Embryonic facial prominence (tissue), 1 donor: Measurements from ENCODE around the gene F5.
"Not testable (repeated sequence)": the region's sequence is repeated elsewhere in the genome, so short reads cannot be mapped to it uniquely, and the experiment has no call there.

Experiments
- DNase-seq: peaks from one replicate; pipeline ENCODE4 v3.0.0-alpha.2; 2016; ENCODE audit errors: extremely low spot score

F5 gene

DNA sequence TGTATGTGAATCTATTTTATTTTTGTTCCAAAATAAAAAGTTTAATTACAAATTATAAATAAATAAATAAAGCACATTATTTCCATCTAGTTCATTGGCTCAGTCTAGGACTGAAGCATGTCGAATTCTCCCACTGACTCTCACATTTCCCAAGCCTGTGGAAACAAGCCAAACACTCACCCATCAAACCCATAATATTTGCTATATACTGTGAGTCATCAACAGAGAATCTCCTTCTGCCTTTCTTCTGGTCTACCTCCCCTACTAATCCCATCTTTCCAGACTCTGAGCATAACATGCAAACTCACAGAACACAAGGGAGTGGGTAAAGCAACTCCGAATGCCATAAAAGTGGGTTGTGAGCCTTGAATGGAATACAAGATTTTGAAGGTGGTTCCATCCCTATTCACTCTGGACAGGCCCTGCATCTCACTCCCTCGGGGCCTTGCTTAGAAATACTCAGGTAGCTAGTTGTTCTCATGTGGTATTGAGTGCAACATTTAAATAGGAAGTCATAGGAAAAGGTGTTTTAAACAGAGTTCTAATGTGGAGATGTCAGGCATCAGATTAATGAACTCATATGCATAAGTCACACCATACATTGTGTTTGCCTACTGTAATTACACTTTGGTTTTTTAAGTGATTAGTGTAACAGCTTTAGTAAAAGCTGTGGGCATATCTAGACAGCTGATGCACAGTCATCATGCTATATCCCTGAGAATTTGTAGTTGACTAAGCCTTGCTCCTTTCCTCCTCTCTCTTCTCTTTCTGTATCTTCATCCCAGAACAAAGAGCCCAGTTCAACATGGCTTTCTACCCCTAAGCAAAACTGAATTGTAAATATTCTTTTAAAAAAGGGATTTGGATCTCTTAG lies 47.0 kb downstream of the F5 start:
- no peak for DNase-seq

DNA sequence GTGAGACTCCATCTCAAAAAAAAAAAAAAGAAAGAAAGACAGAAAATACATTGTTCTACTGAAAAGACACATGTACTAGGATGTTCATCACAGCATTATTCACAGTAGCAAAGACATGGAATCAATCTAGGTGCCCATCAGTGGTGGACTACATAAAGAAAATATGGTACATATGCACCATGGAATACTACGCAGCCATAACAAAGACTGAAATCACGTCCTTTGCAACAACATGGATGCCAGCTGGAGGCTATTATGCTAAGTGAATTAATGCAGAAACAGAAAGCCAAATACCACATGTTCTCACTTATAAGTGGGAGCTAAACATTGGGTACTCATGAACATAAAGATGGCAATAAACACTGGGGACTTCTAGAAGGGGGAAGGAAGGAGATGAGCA lies 51.6 kb downstream of the F5 start:
- no peak for DNase-seq

DNA sequence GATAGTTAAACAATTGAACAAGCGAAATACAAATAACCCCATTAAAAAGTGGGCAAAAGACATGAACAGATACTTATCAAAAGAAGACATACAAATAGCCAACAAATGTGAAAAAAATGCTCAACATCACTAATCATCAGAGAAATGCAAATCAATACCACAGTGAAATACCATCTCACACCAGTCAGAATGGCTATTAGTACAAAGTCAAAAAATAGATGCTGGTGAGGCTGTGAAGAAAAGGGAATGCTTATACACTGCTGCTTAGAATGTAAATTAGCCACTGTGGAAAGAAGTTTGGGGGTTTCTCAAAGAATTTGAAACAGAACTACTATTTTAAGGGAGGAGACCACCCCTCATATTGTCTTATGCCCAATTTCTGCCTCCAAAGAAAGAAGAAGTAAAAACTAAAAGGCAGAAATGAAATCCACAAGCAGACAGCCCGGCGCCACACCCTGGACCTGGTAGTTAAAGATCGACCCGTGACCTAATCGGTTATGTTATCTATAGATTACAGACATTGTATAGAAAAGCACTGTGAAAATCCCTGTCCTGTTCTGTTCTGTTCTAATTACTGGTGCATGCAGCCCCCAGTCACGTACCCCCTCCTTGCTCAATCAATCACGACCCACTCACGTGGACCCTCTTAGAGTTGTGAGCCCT lies 52.6 kb downstream of the F5 start:
- not testable (repeated sequence) for DNase-seq

DNA sequence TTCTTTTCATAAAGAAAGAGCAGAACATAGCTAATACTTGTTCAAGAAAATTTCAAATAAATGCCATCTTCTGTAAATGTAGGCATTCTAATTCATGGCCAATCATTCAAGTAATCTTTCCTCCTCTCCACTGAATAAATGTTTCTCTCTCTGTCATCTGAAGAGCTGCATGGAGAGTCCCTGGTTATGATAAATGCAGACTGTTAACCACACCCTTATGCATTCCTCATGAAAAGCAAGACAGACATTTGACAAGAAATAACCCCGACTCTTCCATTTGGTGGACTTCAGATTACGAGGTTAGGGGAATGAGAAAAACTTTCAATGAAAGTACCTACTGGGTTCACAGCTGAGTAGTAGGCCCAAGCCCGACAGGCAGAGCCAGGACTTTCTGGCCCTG lies 55.8 kb downstream of the F5 start:
- DNase-seq: no peak

DNA sequence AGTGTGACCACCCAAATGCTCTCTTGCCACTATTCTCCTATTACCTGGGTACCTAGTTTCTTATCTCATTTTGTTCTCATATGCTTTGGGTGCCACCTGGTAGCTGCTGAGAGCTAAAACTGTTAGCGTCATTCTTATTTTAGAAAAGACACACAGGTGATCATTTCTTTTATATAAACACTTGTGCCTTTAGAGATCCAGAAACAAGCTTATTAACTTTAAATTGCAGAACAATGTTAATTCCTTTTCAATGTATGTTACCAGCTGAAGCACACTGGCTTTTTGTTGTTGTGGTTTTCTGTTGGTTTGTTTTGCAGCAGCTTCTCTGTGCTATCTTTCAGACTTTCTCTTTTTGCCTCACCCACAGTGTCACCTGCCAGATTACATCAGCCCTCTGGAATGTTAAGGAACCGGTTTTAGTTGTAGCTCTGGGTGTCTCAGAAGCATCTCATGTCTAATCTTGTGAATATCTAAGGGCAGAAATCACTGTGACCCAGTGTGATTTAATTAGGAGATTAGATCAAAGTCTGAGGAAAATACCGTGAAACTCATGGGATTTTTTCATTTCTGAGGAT lies 57.1 kb downstream of the F5 start:
- DNase-seq: no peak

DNA sequence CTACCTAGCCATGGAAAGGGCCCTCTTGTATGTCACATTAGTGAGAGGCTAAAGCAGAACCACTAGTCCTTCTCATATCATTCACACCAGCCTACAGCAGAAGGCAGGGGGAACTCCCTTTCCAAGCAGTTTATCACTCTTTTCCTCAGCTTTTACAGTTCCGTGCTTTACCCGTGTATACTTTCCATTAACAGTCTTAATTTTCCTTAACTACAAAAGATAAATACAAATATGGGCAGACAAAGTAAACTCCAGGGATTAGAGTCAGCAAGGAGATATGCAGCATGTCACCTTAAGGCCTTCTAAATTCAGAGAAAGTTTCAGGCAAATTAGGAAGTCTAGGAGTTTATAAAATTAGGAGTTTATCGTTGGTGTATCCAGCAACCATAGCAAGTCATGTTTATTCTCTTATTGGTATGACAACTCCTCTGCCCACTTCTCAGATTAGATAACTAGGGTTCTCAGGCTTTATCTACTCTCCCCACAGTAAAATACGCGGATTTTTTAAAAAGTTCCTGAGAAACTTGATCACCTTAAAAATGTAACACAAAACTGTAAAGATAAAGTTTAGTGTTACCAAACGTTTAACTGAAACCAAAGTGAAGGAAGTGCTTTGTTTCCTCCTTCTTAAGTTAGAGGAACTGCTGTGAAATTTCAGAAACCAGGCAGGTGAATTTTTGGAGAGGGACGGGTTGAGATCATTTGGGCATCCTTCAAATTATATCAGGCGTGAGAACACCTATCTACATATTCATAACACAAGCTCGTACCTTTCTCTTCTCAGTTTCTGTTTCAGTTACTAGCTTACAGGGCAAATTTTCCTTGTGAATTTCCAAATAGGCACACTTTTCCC lies 57.8 kb downstream of the F5 start:
- no peak for DNase-seq

DNA sequence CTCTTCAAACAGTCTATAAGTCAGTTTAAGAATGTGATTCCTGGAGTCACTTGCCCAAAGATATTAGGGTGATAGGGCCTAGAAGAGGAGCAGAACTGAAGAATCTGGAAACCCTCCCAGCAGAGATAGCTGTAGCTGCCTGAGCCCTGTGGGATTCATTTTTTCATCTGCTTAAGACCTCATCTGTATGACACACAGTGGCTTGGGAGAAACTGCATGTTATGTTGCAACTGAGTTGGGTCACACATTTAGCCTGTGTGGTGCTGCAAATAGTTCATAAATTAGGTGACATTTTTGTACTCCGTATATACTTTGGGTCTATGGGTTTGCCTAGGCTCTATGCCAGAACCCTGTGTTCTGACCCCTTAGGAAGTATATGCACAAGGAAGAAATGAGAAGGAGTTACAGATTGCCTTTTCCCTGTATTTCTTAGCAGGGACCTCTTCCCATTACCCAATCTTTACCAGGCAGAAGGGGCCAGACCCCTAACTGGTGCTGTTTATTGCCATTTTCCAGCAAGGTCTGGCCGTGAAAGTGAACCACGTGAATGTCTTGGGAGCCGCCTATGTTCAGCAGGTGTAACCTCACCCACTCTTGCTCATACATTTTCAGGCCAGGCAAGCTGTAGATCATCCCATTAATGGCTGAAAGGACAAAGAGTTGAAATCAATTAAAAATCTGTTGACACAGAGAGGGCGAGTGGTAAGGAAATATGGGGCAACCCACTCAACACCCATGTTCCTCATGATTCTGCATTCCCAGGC lies 58.6 kb downstream of the F5 start:
- DNase-seq: no peak

DNA sequence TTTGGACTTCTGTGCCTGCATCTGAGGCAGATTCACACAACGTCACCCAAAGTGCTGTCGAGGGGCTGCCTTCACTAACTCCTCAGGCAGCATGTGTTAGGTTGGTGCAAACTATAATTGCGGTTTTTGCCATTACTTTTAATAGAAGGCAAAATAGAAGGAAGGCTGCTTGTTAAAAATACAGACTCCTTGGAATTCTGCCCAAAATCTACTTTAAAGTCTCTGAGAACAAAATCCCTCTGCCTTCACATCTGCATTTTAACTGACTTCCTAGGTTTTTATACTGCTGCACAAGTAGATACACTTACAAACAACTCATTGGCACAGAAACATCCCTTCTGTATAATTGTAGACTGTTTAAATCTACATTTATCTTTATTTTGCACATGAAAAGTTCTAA lies 59.3 kb downstream of the F5 start:
- DNase-seq: no peak

DNA sequence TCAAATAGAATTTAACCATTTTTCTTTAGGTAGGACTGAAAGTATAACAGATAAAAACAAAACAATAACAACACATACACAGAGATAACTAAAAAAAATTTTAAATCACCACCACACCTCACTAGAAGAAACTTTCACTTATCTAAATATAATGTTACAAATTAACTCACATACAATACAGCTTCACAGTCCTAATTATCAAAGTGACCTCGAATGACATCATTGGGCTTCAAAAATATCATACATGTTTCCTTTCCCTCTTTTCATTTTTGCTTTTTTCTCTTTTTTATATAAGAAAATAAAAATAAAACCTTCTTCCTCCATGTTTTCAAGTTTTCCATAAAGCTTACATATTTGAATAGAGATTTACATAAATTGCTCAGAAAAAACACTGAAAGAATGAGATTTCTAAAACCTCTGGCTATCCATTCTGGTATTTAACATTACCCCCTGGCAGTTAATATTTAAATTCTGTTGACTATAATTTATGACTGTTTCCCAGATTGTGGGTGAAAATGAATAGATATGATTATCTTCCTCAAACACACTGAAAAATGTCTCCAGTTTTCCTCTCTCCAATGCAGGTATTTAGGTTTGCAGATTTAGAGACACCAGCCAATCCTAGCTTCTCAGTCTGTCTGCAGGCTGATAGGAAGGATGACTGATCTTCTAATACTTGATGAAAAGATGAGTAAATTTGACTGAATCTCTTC lies 60.0 kb downstream of the F5 start:
- DNase-seq: no peak

DNA sequence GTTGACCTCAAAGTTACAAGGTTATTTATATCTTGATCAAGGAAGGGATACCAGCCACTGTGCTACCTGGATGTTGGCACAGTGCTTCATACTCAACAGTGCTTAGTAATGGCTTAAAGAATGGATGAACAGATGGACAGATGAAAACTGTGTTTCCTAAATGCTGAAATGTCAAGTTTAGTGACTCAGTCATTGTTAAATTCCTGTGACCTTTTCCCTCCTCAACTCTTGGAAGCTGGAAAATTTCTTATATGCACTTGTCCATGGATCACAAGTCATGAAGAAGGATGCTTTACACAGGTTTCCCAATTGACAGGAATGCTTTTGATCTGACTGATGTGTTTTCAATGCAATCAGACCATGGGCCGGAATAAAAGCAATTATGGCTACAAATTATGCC lies 60.9 kb downstream of the F5 start:
- DNase-seq: no peak

DNA sequence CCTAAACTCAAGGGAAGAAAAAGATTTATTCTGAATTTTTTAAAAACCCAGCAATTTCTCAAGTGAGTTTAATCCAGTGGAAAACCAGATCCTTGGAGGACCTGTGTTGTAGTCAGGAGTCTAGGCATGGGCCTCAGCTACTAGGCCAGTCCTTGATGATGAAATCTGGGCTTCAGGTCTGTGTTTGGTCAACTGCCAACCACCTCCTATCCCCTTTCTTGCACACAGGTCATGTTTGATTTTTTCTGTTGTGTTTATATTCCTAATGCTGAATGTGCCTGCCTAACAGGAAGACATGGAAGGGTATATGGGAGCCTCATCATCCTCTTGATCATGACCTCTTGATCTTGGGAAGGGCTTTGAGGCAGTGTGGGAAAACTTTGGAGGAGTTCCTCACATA lies 62.4 kb downstream of the F5 start:
- no peak for DNase-seq

DNA sequence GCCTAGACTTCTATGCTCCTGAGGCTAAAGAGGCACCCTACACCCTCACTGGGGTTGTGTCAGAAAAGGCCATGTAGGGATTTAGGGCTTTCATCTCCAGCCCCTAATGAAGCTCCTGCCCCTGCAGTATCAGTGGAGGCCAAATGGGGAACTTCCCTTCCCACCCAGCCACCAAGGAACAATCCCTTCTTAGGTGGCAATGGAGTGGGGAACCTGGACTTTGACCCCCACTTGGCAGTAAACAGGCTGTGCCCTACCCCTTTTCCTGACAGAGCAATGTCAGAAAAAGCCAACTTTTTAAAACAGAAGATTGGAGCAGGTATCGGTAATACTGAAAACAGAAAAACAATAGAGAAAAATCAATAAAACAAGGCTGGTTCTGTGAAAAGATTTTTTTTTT lies 65.1 kb downstream of the F5 start:
- no peak for DNase-seq

DNA sequence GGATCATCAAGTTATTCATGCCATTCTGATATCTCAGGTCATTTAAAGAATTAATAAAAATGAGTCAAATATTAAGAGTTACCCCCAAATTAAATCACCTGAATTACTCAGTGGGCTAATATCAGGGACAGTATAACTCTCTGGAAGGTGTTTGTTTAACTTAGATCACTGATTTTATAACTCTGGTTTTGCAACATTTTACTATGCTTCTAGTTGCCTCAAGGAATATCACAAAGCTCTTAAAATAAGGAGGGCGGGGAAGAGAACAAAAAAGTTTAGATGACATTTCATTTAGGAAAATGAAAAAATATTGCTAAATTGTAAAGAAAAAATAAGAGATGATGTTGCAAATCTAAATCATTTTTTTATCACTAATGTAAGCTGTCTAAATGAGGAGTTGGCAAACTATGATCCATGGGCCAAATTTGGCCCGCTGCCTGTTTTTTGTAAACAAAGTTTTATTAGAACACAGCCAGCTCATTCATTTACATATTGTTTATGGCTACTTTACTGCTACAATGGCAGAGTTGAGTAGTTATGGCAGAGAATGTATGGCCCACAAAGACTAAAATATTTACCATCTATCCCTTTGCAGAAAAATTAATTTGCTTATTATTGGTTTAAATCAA lies 68.6 kb downstream of the F5 start:
- DNase-seq: no peak

DNA sequence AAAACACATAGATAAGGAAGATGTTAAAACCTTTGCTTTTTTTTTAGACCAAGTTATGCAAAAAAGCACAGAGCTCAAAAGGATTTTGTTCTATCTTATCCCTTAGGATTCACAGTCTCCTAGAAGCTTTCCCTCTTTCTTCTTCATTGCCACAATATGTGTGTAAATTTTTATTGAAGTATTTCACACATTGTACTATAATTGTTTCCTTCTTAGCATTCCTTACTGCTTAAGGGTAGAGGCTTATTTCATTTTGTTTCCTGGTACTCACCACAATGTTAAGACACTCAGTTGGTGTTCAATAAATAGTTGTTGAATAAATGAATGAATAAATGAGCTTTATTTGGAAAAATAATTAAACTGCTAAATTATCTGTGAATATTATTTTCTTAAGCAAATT lies 70.6 kb downstream of the F5 start:
- no peak for DNase-seq

DNA sequence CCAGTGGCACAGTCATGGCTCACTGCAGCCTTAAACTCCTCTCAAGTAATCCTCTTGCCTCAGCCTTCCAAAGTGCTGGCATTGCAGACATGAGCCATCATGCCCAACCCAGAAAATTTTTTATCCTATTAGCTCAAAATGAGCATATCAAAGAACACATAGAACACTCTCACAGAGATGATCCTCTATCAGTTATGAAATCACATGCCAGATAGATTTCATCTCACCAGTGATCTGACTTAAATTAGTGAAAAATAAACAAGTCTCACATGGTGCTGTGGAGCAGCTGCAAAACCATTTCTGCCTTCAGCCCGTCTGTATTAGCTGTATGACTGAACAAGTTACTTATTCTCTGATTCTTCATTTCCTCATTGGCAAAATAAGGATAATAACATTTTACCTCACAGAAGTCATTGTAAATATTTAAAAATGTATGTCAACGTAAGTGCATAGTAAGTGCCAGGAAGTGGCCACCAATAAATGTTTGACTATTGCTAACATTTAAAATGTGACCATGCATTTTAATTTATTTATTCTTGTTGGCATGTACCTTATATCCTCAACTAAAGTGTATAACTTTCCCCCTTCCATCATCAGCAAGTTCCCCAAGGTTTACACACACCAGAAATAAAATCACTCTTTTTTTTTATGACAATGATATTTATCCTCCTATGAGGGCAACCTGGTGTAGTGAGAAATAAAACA lies 71.6 kb downstream of the F5 start:
- DNase-seq: no peak

DNA sequence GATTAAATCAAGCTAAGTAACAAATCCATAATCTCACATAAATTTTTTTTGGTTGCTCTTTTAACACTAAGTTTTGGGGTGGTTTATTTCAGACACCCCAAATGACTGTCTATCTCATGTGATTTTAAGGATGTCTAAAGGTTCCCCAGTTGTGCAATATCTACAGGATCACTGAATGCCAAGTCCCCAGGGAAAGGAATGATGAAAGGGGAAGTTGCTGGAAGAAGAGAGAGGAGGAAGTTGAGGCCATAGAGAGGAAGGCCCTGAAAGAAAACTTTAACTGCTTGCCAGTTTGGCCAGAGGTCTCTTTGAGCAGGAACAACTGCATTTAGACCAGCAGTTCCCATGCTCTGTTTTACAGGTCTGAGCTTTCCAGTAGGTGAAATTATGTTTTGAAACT lies 73.1 kb downstream of the F5 start:
- no peak for DNase-seq

DNA sequence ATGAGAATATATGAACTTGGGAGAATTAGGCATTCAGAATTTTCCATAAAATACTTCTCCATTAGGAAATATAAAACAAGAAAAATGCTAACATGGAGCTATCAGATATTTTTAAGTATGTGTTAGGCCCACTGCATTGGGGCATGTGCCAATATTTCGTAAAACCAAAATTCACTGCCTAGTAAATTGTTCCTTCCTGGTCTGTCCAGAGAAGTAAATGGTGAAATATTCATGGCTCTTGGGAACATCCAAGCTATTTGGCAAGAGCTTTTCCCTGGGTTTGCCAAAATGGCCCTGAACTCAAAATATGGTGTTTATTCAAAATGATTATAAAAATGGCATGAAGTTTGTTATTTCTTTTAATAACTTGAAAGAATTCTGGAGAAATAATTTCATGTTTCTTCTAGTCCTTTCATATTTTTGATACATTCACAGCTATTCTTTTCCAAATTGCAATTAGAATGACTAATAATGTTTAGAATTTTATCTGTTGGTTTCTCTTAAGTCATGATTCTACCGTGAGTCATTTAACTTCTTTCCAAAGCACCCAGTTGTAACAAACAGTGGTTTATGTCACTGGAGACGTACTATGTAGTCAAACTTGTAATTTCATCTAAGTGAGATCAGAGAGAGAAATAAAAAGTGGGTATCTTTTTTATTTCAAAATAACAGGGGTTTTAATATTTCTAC lies 74.8 kb downstream of the F5 start:
- no peak for DNase-seq

DNA sequence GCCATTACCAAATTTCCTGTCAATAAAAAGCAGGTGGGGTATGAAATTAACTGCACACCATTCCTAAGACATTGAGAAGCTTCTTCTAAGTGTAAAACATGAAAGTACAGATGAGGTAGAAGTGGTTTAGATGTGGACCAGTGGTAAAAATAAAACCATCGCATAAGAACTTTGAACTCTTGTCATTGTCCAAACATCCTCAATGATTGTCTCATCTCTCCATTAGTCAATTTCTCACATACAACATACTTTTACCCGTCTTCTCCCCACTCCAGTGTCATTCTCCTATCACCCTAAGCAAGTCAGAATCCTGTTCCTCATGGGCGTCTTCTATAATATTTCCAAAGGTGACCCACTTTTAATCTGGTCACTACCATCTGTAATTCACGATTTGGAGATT lies 76.2 kb downstream of the F5 start:
- no peak for DNase-seq

DNA sequence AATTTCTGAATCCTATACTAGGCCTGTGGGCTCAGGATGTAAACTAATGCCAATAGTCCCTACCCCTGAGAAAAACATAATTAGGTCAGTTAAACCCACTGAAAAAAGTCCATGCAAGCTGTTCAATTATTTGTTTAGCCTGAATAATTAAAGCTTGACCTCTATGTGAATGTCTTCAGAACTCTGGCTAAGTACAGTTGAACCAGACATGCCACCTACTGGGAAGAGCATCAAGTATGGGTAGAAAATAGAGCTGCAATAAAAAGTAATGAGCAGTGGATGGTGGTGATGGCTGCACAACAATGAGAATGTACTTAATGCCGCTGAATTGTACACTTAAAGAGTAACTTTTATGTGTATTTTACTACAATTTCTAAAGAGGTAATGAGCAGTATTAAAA lies 76.9 kb downstream of the F5 start:
- no peak for DNase-seq
